Glutamatergic neuron (in vitro differentiated cells): Measurements from ENCODE around the gene PXN. TPM values are rescaled to one million over a fixed set of nuclear protein-coding genes. Genes with fewer than 3 reads are reported as not detected.
A peak's percentile ranks its signal among the peaks of the same experiment; 100 is the strongest.

Source experiments
- DNase-seq: peaks from one replicate; pipeline ENCODE4 v3.0.0; 2022
- H3K27ac Mint-ChIP-seq: one replicate; pipeline ENCODE4 v1.8.0; 2020; ENCODE audit warnings: mild to moderate bottlenecking, mixed read lengths, inconsistent platforms; ENCODE audit not compliant: unreplicated experiment
- H3K27me3 Mint-ChIP-seq: one replicate; pipeline ENCODE4 v1.8.0; 2020; ENCODE audit warnings: mild to moderate bottlenecking, moderate library complexity, mixed read lengths, inconsistent platforms; ENCODE audit not compliant: unreplicated experiment
- H3K36me3 Mint-ChIP-seq: one replicate; pipeline ENCODE4 v1.8.0; 2020; ENCODE audit warnings: mild to moderate bottlenecking, mixed read lengths, inconsistent platforms; ENCODE audit not compliant: unreplicated experiment
- H3K4me1 Mint-ChIP-seq: one replicate; pipeline ENCODE4 v1.8.0; 2020; ENCODE audit warnings: mild to moderate bottlenecking, low read depth, mixed read lengths, inconsistent platforms; ENCODE audit not compliant: unreplicated experiment
- H3K4me3 Mint-ChIP-seq: one replicate; pipeline ENCODE4 v1.8.0; 2020; ENCODE audit warnings: mild to moderate bottlenecking, mixed read lengths, inconsistent platforms; ENCODE audit not compliant: unreplicated experiment
- H3K9me3 Mint-ChIP-seq: one replicate; pipeline ENCODE4 v1.8.0; 2020; ENCODE audit warnings: mild to moderate bottlenecking, moderate library complexity, mixed read lengths, inconsistent platforms; ENCODE audit not compliant: unreplicated experiment
- long read RNA-seq: library from polyadenylated mRNA; unstranded; transcript quantifications from one replicate; pipeline ENCODE4 v2.0.0, GENCODE V29; 2020; ENCODE audit not compliant: unreplicated experiment
- total RNA-seq: library from RNA; stranded (reverse); fragmentation: NEBNext Ultra II Directional; extraction: Animal tissue kit (Norgen Biotek cat#: 25700); gene quantifications from one replicate; pipeline ENCODE4 v1.2.1, GENCODE V29; 2021; ENCODE audit not compliant: unreplicated experiment
- TF ChIP-seq, protein P1 (sequence below): fragments of 200-600 bp; sonication (generic); IDR thresholded peaks from one replicate; pipeline ENCODE4 v1.5.0; 2021; ENCODE audit not compliant: partially characterized antibody, unreplicated experiment

The PXN gene
- total RNA-seq = 39.5 TPM
- long read RNA-seq, partial matches to known transcripts = 0 of 5 reads
- long read RNA-seq, other reads (novel, unspliced or antisense) = 4 of 5 reads

DNA sequence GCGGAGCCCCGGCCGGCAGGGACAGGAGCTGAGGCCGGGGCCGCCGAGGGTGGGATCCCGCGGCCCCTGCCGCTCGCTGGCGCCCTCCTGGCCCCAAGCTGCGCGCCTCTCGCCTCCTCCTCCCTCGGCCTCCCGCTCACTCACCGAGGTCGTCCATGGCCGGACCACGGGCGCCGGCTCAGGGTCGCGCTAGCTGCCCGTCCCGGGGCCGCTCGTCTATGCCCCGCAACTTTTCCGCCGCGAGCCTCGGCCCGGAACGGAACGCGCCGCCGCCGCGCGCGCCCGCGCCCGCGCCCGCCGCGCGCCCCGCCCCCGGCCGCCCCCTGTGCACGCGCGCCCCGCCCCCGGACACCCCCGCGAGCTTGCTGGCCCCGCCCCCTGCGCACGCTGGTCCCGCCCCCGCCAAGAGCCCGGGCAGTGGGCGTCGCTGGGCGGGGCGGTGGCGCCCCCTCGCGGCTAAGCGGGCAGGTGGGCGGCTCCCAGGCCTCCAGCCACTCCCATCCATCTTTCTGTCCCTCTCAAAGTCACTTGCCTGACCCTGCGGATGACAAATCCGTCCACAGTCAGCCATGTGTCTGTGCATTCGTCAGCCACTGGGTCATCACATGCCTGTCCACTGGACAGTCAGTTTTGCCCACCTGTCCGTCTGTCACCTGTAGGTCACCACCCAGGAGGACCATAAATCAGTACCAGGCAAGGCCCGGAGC, at the start of gene PXN:
PXN (minus strand) TSS at position 258 of the 707 bp plus-strand sequence; CDS start at position 157, 101 bp downstream.
- TF ChIP-seq, protein P1, sequence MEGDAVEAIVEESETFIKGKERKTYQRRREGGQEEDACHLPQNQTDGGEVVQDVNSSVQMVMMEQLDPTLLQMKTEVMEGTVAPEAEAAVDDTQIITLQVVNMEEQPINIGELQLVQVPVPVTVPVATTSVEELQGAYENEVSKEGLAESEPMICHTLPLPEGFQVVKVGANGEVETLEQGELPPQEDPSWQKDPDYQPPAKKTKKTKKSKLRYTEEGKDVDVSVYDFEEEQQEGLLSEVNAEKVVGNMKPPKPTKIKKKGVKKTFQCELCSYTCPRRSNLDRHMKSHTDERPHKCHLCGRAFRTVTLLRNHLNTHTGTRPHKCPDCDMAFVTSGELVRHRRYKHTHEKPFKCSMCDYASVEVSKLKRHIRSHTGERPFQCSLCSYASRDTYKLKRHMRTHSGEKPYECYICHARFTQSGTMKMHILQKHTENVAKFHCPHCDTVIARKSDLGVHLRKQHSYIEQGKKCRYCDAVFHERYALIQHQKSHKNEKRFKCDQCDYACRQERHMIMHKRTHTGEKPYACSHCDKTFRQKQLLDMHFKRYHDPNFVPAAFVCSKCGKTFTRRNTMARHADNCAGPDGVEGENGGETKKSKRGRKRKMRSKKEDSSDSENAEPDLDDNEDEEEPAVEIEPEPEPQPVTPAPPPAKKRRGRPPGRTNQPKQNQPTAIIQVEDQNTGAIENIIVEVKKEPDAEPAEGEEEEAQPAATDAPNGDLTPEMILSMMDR = peak; percentile 75
- peak within 1 kb of the TSS; percentile 94 for H3K4me3 Mint-ChIP-seq
- H3K27ac Mint-ChIP-seq = no peak within 1 kb of the TSS
- peaks cover 17% of the 10 kb centered on the region for H3K4me1 Mint-ChIP-seq
- H3K27me3 Mint-ChIP-seq = peaks cover 10% of the 10 kb centered on the region
- DNase-seq = peak; percentile 90
- H3K36me3 Mint-ChIP-seq = no peaks in the 10 kb centered on the region
- H3K9me3 Mint-ChIP-seq = peaks cover 4% of the 10 kb centered on the region

DNA sequence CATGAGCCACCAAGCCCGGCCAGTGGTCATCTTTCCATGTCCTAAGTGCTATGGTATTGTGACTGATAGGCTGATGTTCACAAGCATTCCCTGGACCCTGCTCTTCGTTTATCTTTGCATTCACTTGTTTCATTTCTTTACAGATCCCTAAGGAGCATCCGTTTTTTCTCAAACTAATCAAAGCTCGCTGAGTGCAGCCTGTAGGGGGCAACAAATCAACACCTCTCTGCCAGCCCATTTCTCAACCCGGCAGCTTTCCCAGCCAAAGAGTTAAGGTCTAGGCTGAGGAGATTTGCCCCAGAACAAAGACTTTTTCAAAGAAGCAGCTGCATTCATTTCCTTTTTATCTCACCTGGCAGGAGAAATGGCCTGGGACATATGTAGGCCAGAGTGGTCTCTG, 48.7 kb upstream of the PXN start:
- peak; percentile 29 for DNase-seq
- H3K36me3 Mint-ChIP-seq = no peaks in the 10 kb centered on the region

DNA sequence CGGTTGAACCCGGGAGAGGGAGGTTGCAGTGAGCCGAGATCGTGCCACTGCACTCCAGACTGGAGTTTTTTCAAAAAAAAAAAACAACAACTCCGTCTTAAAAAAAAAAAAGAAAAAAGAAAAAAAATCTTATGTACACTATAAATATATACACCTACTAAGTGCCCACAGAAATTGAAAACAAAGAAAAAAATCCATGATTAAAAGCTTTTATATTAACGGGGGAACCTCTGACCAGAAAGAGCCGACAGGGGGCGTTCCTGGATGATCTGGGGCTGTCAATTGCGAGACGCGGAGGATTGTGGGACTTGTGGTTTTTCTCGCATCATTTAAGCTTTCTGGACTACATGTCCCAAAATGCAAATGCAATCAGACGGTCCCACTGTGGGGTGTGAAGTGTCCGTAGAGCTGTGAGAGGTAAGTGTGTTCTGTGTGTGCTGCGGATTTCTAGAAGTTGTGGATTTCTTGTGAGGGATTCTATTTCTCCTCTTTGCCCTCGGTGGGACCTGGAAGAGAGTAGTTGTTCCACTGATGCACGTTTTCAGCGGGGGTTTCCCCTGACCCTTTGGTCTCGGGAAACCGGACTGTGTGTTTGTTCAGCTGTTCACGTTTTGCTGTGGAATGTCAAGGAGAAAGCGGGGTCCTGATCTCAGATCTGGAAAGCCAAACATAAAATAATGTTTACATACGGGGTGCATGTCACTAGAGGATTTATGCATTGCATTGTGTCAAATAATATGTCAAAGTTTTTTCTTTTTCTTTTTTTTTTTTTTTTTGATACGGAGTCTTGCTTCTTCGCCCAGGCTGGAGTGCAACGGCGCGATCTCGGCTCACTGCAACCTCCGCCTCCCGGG, 36.7 kb upstream of the PXN start, which contains the start of gene SIRT4:
SIRT4 (plus strand) TSS at position 360 of the 854 bp plus-strand sequence. CDS start 1,241 bp downstream, outside the sequence.
- TF ChIP-seq, protein P1 = peak; percentile 81
- peak within 1 kb of the TSS; percentile 89 for H3K27ac Mint-ChIP-seq
- H3K4me1 Mint-ChIP-seq = no peaks in the 10 kb centered on the region
- H3K36me3 Mint-ChIP-seq = no peaks in the 10 kb centered on the region
- DNase-seq = peak; percentile 87
- H3K9me3 Mint-ChIP-seq = peaks cover 1% of the 10 kb centered on the region
- H3K27me3 Mint-ChIP-seq = peaks cover 3% of the 10 kb centered on the region
- H3K4me3 Mint-ChIP-seq = peak within 1 kb of the TSS; percentile 97

More for the DNA sequence above, 48.7 kb upstream of the PXN start:
- Mint-ChIP-seq H3K27ac (no peak overlapping the region), H3K4me1 (peaks cover 4% of the 10 kb centered on the region), H3K27me3 (no peaks in the 10 kb centered on the region), H3K4me3 (no peak overlapping the region), H3K9me3 (peaks cover 5% of the 10 kb centered on the region)
- TF ChIP-seq, protein P1 = peak; percentile 30

DNA sequence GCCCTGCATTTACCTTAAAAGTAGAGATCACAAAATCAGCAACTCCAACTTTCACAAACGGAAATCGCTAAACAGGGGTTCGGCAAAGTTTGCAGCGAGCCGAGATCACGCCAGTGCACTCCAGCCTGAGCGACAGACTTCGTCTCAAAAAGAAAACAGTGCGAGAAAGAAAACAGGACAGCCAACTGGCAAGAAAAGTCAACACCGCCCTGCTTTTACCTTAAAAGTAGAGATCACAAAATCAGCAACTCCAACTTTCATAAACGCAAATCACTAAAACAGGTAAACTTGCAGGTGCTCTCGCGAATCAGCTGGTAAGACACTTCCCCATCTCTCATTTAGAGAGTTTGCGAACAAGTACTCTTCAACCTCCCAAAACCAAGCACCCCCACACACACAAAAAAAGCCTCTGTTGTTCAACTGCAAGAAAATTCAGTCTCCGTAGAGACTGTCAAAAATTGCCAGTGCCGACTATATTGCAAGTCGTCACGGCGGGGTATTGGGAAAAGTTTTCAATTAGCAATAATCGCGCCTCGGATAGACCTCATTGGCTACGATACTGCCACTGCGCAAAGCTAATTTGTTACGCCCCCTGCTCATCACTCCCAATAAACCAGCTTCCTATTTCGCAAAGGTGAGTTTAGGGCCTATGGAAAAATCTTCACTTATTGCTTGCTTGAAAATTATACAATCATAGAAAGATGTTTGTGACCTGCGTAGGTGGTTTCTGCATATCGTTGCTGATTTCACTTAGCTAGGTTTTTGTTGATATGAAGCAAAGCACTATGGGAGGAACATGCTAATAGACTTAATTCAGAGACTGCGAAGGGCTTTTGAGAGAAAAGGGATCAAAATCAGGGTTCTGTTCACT, 27.4 kb upstream of the PXN start, which contains the start of gene RNU4-1:
RNU4-1 (minus strand) TSS at position 577 of the 871 bp plus-strand sequence.
- H3K27me3 Mint-ChIP-seq = peaks cover 5% of the 10 kb centered on the region
- H3K4me3 Mint-ChIP-seq = no peak within 1 kb of the TSS
- TF ChIP-seq, protein P1 = no peak
- no peaks in the 10 kb centered on the region for H3K4me1 Mint-ChIP-seq
- H3K36me3 Mint-ChIP-seq = no peaks in the 10 kb centered on the region
- peak; percentile 50 for DNase-seq
- no peak within 1 kb of the TSS for H3K27ac Mint-ChIP-seq
- peaks cover 5% of the 10 kb centered on the region for H3K9me3 Mint-ChIP-seq
